Inflammatory macrophage treated with lipopolysaccharide for 1 hour (primary cell): Measurements from ENCODE around the gene SH3D21.

Source experiments
- DNase-seq, 2 donors: peaks; one replicate each; pipeline ENCODE4 v3.0.0-alpha.2; 2020 to 2022

Gene SH3D21

DNA sequence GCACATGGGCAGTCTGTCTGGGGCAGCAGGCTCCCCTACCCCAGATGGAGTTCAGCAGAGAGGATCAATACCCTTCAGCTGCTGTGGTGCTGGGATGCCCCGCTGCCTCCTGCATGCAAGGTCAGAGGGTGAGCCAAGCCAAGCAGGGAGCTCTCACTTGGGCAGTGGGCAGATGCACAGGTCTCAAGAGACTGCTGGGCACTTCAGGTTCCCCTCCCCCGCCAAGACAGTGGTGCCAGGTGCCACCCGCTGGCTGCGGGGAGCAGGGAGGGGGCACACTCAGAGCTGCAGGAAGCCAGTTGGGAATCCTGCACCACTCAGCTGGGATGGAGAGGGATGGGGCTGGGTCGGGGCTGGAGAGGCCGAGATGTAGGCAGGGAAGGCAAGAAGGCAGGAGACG lies 33.0 kb downstream of the SH3D21 start:
- DNase-seq = no peak

GRCh38 chr1:36339615-36340014 lies 33.4 kb downstream of the SH3D21 start:
- DNase-seq = no peak

DNA sequence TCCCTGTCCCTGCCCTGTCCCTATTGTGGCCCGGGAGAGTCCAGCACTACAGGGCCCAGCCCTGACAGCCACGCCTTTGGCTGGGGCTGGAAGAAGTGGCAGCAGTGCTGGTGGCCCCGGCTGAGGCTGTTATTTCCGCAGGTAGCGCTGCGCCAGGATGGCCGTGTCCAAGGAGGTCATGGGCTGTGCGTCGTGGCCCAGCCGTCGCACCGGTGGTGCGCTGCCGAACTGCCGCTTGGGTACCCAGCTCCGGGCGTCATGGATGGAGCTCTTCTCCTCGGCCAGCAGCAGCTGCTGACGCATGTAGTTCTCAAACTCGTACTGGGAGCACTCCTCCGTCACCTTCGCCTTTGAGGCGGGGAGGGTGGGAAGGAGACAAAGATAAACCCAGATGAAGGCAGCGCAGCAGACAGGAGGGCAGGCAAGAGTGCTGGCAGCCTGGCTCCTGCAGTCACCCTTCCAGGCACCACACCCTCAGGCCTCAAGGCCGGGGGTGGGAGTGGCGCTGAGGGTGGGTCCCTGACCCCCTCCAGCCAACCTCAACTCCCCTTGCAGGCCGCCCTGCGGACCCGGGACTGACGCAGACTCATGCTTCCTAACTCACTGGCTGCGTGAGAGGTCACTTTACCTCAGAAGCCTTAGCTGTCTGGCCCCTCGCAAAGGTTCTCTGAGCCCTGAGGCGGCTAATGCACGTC lies 35.6 kb downstream of the SH3D21 start:
- no peak for DNase-seq

DNA sequence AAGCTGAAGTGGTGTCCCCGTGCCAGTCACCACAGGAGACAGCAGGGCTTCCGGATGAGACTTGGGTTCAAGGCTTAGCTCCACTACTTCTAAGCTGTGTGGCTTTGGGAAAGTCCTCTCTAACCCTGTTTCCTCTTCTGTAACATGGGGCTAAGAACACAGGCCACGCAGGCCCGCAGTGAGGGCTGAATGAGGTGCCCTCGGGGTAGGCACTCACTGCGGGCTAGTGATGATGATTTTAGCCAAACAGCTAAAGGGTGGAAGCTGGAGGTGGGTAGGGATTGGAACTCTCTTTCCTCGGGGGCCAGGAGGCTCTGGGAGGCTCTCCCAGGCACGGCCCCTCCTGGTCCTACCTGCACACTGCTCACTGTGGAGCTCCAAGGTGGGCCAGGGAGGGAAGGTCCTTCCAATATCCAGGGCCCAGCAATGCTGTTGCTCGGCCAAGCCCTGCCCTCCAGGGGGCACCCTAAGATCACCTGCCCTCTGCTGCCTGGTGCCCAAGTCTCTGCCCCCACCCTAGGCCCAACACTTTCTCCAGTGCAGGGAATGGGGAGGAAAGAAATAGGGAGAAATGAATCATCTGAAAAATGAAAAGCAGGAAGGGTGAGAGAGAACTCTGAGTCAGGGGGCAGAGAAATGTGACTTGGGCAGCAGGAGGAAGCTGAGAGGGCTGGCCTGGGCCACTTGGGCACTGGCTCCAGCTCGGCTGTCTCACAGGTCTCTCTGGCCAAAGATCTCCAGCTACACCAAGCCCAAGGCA lies 36.4 kb downstream of the SH3D21 start:
- peak in 1 of 2 donors; percentile 42 for DNase-seq

GRCh38 chr1:36343651-36344394 lies 37.7 kb downstream of the SH3D21 start:
- DNase-seq = no peak

DNA sequence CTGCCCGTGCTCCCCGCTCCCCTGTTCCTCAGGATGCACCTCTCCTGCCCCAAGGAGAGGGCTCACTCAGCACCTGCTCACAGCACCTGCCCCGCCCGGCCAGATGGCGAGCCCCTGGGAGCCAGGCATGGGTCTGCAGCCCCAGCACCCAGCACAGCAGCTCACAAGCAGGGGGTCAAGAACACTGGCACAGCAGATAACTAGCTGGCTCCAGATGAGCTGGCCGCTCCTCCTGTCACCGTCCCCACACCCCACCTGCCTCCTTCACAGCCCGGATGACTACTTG lies 38.2 kb downstream of the SH3D21 start:
- no peak for DNase-seq

- DNase-seq = no peak
Measured at GRCh38 chr1:36345353-36345752, 39.2 kb downstream of the SH3D21 start.

GRCh38 chr1:36346741-36347370 lies 40.7 kb downstream of the SH3D21 start:
- no peak for DNase-seq

DNA sequence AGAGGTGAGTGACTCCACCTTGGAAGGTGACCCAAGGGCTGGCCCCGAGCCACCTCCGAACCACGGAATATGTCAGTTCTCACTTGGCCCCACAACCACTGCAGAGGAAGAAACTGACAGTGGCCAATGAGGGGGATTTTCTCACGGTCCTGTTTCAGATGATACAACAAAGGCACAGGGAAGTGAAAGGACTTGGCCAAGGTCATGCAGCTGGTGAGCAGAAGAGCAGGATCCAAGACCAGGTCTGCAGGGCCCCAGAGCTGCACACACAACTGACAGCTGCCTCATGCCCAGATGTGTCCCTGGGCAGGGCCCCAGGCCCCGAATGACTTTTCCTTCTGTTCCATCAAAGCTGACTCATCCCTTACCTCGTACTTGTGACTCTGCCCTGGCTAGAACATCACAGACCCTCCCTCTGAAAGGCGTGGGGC lies 43.1 kb downstream of the SH3D21 start:
- peak; percentile 24 to 28 for DNase-seq

GRCh38 chr1:36349839-36350238 lies 43.7 kb downstream of the SH3D21 start:
- DNase-seq = no peak

DNA sequence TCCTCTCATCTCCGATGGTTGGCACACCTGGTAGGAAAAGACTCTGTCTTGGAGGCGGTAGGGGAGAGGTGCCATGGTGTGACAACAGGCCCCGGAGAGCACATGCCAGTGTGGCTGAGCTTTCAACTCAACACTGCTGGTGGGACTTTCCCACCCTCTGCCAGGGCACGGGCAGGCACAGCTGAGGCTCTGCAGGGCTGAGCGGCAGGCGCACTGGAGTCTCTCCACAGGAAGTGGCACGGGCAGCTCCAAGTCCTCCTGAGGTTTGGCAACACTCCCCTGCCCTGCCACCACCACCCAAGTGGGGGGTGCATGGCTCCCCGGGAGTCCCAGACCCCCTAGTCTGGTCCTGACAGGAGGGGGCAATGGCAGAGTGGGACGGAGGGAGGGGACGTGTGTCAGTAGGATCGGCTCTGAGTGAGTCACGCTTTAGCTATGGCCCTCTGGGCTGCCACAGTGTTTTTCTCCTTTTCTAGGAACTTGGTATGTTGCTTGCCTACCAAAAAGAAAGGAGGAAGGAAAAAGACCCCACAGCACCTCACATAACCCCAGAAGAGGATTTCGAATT lies 44.6 kb downstream of the SH3D21 start:
- DNase-seq = peak; percentile 37 to 40

DNA sequence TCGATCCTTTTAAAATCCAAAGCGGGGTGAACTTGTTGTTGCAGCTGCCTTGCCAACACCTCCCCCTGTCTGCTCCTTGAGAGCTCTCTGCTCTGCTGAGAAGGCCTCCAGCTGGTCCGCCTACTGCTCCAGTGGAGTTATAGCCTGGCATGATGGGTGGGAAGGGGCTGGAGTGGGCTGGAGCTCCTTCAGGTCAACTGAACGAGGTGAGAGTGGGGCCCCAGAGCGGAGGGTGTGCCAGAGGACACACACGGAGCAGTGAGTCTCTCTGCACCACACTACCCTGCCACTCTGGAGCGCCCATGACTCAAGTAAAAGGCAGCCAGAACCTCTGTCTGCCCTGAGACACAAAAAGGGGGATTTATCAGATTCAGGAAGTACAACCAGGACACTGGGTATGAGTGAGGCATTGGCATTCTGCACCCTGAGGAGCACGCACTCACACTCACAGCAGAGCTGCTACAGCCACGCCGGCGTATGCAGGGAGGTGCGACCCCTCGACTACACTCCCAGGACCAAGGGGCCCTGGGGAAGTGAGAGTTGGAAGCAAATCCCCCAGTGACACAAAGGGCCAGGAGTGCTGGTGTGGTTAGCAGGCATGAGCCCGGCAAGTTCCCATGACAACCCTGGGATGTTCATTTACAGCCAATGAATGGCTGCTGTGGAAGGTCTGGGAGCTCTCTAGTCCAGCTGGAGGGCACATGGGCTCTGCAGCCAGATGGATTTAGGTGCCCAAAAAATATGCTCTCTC lies 45.2 kb downstream of the SH3D21 start:
- peak; percentile 24 to 48 for DNase-seq

GRCh38 chr1:36352125-36352909 lies 46.1 kb downstream of the SH3D21 start:
- DNase-seq = peak in 1 of 2 donors; percentile 14

DNA sequence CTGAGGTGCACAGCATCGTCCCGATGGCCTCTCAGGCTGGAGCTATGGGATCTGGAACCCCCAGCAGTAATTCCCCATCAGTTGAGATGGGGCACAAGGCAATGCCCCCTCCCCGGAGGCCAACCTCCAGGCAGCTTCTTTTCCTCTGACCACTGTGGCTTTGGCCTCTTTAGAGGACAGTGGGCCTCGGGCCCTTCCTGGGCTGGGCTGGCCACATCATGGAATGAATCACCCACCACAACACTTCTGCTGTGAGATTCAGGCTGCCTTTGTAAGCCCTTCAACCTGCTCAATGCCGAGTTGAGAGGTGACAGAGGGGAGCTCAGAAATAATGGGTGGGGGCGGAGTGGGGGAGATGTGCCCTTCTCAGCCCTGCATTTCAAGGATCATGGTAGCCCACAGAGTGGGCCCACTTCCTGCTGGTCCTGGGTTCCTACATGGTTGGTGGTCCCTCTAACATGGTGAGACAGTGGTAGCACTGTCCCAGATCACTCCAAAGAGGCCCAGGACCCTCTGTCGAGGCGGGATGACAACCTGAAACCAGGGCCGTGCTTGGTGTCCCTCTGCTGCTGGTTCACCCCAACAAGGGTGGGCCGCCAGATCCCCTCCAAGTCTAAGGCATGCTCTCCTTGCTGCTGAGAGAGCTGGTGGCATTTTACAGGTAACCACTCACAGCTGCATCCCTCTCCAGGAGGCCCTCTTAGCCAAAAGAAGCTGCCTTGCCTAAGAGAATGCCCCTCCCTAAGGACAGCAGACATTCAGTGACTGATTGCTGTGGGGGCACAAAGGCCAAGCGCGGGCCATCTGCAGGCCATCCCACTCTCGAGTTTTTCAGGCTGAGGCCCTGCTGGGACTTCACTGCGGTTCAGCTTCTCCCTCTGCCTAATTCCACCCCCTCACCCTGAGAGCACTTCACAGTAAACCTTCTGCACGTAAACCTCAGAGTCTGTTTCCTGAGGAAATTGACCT lies 47.0 kb downstream of the SH3D21 start:
- DNase-seq = no peak

- no peak for DNase-seq
Measured at GRCh38 chr1:36354486-36354885, 48.3 kb downstream of the SH3D21 start.

GRCh38 chr1:36355811-36356210 lies 49.6 kb downstream of the SH3D21 start:
- no peak for DNase-seq

DNA sequence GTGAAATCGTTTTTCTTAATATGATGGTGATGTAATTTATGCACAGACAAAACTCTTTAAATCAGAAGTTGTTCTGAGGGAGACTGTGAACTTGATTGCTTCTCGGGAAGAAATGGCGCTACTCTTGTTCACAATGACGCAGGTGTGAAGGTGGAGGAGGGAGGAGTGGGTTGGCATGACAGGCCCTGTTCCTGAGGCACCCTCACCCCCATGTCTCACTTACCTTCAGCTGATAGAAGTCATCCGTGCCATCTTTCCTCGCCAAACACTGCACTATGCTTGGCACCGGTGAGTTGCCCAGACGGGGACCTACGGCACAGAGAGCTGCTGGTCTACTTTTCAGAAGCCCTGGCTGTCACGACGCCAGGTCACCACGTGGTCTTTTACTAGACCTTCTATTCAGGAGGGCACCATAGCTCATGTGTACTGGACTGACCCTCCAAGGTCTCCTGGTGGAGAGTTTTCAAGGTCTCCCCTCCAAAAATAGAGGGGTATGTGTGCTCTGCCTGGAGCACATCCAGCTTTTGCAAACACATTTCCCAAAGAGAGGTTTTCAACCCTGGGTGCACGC lies 52.4 kb downstream of the SH3D21 start:
- DNase-seq = no peak

- DNase-seq = peak in 1 of 2 donors; percentile 32
Measured at GRCh38 chr1:36359383-36359782, 53.2 kb downstream of the SH3D21 start.

DNA sequence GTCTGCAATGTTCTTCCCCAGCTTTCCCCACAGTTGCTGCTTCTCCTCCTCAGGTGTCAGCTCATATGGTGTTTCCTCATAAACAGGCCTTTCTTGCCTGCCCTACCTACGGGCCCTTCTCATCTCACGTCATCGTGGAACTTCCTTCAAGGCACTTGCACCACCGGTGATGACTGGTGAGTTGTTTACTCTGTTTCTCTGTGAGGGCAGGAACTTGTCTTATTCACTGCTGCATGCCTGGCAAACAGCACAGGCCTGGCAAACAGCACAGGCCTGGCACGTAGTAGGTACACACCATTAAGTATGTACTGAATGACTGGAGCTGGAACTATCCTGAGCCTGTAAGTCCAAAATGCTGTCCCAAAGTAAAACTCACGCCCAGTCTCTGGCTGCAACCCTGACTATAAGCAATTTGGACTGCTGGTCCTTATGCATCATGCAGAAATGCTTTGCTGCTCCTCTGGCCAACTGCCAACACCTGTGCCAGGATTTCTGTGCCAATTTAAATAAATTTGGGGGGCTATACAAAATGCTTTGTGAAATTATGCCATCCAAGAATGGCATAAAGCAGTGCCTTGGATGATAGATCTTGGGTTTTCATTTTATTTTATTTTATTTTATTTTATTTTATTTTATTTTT lies 53.9 kb downstream of the SH3D21 start:
- DNase-seq = peak; percentile 42 to 84
